Body of pancreas (tissue), 4 donors: ENCODE data around the gene PRKAG2. TPM values are rescaled to one million over a fixed set of nuclear protein-coding genes. Genes with fewer than 3 reads are reported as not detected.

Experiments
- ATAC-seq: fragments of 150-250 bp; one replicate; pipeline ENCODE4 v1.9.1; 2016
- DNase-seq, 4 donors: peaks; one replicate each; pipeline ENCODE4 v3.0.0-alpha.2; 2019
- H3K27ac ChIP-seq, 4 donors: fragments of 200-600 bp; sonication (generic); 1 replicate in 3 of 4; 2 replicates in 1 of 4; pipeline versions ENCODE4 v1.5.1 to v1.6.1; 2016 to 2019; ENCODE audit warnings: mild to moderate bottlenecking in 1 of 4, mixed read lengths in 1 of 4, moderate library complexity in 1 of 4
- H3K27me3 ChIP-seq, 2 donors: fragments of 200-600 bp; sonication (generic); one replicate each; pipeline ENCODE4 v1.6.0; 2016; ENCODE audit warnings: mild to moderate bottlenecking in 1 of 2
- H3K36me3 ChIP-seq, 2 donors: fragments of 200-600 bp; sonication (generic); replicated peaks in 1 of 2; 2 replicates each; pipeline ENCODE4 v1.5.1; 2016; ENCODE audit warnings: low read depth in 2 of 2; ENCODE audit not compliant: insufficient read depth in 1 of 2
- H3K4me1 ChIP-seq: fragments of 200-600 bp; sonication (generic); one replicate; pipeline ENCODE4 v1.6.0; 2016
- H3K4me3 ChIP-seq, 2 donors: fragments of 200-600 bp; sonication (generic); 1 replicate in 1 of 2; 2 replicates in 1 of 2; pipeline ENCODE4 v1.5.1; 2016 to 2019
- H3K9me3 ChIP-seq, 3 donors: fragments of 200-600 bp; sonication (generic); 1 replicate in 2 of 3; 2 replicates in 1 of 3; pipeline ENCODE4 v1.5.1; 2016
- POLR2A ChIP-seq, 3 donors: fragments of 450-650 bp; IDR thresholded peaks; one replicate each; pipeline ENCODE4 v1.6.1; 2016; ENCODE audit warnings: antibody characterized with exemption in 3 of 3, mild to moderate bottlenecking in 2 of 3
- WGBS, 2 donors: methylation state at CpG; one replicate each; pipeline ENCODE4 v1.1.5; 2017; 5-methylcytosine and 5-hydroxymethylcytosine counted together
- intact Hi-C: fragments of 100-400 bp; cut with DNase I; formaldehyde crosslinking; loops from one replicate; pipeline ENCODE4 v1.15.1; 2023
- total RNA-seq, 2 donors: library from RNA; depleted of rRNA; stranded (reverse); fragments of >200 nt; gene quantifications; one replicate each; pipeline ENCODE4 v1.1.0, GENCODE V29; 2016
- TF ChIP-seq, protein P1 (sequence below), 7 experiments: fragments of 450-650 bp in 4 of 7; fragments of 200-600 bp in 3 of 7; sonication (generic) in 3 of 7; IDR thresholded peaks; one replicate each; pipeline ENCODE4 v1.5.1; 2016 to 2019; ENCODE audit warnings: antibody characterized with exemption in 7 of 7

The PRKAG2 gene
- total RNA-seq, 2 donors from 2014 or later: 9.9 to 24.4 TPM

DNA sequence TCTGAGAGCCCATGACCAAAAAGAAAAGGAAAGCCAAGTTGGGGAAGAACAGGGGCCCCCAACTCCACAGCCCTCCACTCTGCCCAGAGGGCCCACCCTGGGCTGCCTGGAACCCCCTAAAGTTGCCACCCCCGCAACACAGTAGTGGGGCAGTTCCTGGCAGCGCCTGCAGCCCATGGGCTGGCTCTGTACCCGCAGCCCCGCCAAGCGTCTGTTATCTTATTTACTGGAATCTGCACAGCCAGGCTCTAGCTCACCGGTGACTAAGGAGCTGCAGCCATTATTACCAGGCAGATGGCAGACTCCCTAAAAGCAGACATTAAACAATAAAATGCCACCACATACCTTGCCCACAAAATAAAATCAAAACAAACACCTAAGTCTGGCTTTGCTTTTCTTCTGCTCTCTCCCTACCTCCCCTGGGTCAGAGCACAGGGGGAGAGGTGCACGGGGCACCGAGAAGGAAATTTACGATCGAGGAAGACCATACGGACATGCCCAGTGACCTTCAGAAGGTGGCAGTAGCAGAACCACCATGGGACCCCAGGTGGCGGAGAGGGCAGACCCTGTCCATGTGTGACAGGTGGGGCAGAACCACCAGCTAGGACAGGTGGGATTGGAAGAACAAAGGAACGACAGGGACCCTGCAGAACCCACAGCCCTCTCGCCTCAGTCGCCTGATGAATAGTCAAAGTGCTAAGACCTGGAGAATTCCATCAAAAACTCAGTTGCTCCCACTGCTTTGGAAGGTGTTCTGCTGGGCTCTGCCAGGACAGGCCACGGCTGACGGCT lies 66.3 kb downstream of the PRKAG2 start:
- peak; percentile 78 for ATAC-seq
- peak overlapping the region in 3 of 4 donors; percentile 39 to 58 (median 42) for H3K27ac ChIP-seq

DNA sequence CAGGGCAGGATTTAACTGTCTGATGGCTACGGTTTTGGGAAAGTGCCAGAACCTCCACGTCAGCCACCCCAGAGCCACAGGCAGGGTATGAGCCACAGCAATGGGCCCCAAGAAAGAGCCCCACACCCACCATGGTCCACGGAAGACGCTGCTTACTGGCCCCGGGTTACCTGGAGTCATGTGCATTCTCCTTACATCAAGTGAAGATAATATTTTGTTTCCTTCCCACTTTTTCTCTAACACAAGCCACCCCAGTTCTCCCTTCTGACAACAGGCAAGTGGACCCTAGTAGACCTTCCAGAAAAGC lies 67.1 kb downstream of the PRKAG2 start:
- WGBS, 2 donors: 75 to 83% methylated on average over 5 of the region's 5 CpGs
- no peak overlapping the region for H3K27ac ChIP-seq

More for the DNA sequence above, 66.3 kb downstream of the PRKAG2 start:
- intact Hi-C loops: no loop called here
- TF ChIP-seq, protein P1, sequence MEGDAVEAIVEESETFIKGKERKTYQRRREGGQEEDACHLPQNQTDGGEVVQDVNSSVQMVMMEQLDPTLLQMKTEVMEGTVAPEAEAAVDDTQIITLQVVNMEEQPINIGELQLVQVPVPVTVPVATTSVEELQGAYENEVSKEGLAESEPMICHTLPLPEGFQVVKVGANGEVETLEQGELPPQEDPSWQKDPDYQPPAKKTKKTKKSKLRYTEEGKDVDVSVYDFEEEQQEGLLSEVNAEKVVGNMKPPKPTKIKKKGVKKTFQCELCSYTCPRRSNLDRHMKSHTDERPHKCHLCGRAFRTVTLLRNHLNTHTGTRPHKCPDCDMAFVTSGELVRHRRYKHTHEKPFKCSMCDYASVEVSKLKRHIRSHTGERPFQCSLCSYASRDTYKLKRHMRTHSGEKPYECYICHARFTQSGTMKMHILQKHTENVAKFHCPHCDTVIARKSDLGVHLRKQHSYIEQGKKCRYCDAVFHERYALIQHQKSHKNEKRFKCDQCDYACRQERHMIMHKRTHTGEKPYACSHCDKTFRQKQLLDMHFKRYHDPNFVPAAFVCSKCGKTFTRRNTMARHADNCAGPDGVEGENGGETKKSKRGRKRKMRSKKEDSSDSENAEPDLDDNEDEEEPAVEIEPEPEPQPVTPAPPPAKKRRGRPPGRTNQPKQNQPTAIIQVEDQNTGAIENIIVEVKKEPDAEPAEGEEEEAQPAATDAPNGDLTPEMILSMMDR (IDR thresholded peaks at IDR 0.05): peak in 1 of 7 experiments; percentile 11
- TF ChIP-seq POLR2A (IDR thresholded peaks at IDR 0.05): no peak
- Histone ChIP-seq H3K27me3 (no peaks in the 10 kb centered on the region), H3K36me3 (no peaks in the 10 kb centered on the region), H3K4me1 (peaks cover 49% of the 10 kb centered on the region), H3K4me3 (no peak overlapping the region), H3K9me3 (no peaks in the 10 kb centered on the region)
- DNase-seq: peak; percentile 48 to 70 (median 62)
- WGBS, 2 donors: 59 to 60% methylated on average over 17 of the region's 17 CpGs

DNA sequence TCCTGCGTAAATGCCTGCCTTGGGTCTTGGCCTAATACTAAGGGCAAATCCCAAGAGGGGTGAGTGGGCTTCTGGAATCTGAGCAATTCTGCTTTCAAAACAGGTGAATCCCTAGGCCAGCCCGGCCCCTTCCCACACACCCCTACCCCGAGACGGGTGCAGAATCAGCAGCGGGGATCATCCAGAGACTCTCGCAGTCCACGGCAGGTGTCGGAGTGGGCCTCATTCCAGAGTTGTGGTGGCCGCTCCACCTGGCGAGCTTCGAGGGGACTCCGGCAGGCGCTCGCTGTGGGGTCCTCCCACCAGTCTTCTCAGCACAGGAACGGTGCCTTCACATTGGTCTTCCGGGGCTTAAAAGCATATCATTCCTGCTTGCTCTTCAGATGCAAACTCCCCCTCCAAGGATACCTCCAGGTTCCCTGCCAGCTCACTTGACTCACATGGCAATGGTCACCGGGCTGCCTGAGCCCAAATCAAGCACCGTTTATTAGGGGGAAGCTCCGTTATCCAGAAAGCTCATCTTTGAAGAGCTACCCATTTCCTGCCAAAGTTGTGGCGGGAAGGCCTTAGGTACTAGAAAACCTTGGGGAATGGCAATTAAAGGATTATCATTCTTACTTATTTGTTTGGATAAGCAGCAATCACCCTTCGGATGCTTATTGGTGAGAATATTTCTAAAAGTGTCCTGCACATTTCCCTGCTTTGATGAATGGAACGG lies 67.6 kb downstream of the PRKAG2 start:
- no peak for ATAC-seq
- TF ChIP-seq, protein P1 (IDR thresholded peaks at IDR 0.05): no peak
- no peak for TF ChIP-seq POLR2A (IDR thresholded peaks at IDR 0.05)

More for the DNA sequence above, 67.1 kb downstream of the PRKAG2 start:
- no peak for ATAC-seq
- intact Hi-C loops: no loop called here
- Histone ChIP-seq H3K4me3 (no peak overlapping the region), H3K36me3 (no peaks in the 10 kb centered on the region), H3K27me3 (no peaks in the 10 kb centered on the region), H3K9me3 (no peaks in the 10 kb centered on the region), H3K4me1 (peaks cover 48% of the 10 kb centered on the region)
- TF ChIP-seq, protein P1 (IDR thresholded peaks at IDR 0.05): no peak
- TF ChIP-seq POLR2A (IDR thresholded peaks at IDR 0.05): no peak
- peak in 1 of 4 donors; percentile 3 for DNase-seq

DNA sequence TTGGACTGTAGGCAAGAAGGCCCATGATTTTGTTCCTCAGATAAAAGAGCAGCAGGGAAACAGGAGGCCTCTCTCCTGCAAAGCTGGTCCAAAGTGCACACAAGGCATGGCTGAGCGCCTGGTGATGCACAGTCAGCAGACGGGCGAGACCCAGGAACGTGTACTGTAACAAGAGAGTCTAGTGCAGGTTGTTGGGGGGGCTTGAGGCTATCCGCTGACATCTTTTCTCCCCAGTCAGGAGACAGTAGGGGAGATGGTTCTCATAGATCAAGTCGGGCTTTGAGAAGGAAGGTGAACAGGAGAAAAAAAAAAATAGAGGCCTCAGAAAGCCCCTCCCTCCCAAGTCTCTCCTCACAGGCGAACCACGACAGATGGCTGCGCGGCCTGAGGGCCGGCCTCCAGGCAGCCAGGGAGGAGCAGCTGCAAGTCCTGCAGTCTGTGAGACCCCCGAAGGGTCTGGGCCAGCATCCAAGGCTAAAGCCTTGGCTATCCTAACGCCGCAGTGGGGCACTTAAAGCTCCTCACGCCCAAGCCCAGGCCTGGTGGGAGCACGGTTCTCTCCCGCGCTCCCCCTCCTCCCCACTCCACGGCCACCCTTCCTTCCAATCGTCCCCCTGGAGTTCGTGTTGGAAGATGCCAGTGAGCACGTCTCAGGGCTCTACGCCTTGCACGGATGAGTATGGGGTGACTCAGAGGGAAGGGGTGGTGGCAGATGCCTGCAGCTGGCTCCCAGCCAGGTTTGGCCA lies 68.3 kb downstream of the PRKAG2 start:
- H3K4me3 ChIP-seq: no peak overlapping the region
- peak in 1 of 4 donors; percentile 38 for DNase-seq
- no peak overlapping the region for H3K27ac ChIP-seq

More for the DNA sequence above, 67.6 kb downstream of the PRKAG2 start:
- H3K27me3 ChIP-seq: no peaks in the 10 kb centered on the region
- H3K36me3 ChIP-seq: no peaks in the 10 kb centered on the region
- no peaks in the 10 kb centered on the region for H3K9me3 ChIP-seq
- WGBS, 2 donors: 90 to 91% methylated on average over 21 to 22 of the region's 22 CpGs
- intact Hi-C loops: no loop called here
- DNase-seq: no peak
- H3K4me3 ChIP-seq: no peak overlapping the region
- H3K27ac ChIP-seq: no peak overlapping the region
- H3K4me1 ChIP-seq: peaks cover 43% of the 10 kb centered on the region

More for the DNA sequence above, 68.3 kb downstream of the PRKAG2 start:
- Histone ChIP-seq H3K36me3 (no peaks in the 10 kb centered on the region), H3K27me3 (no peaks in the 10 kb centered on the region), H3K9me3 (no peaks in the 10 kb centered on the region), H3K4me1 (peaks cover 43% of the 10 kb centered on the region)
- WGBS, 2 donors: 81 to 93% methylated on average over 24 of the region's 24 CpGs
- ATAC-seq: no peak
- TF ChIP-seq, protein P1 (IDR thresholded peaks at IDR 0.05): no peak
- no peak for TF ChIP-seq POLR2A (IDR thresholded peaks at IDR 0.05)
- intact Hi-C loops: no loop called here
